GM18951 (cell line): Measurements from ENCODE around the gene GTF3A.
A peak's percentile ranks its signal among the peaks of the same experiment; 100 is the strongest.

Source experiments
- POLR2A ChIP-seq: IDR thresholded peaks from 4 replicates; pipeline ENCODE4 v1.6.1; 2011; ENCODE audit warnings: mild to moderate bottlenecking; ENCODE audit not compliant: insufficient read length, insufficient read depth; ENCODE audit errors: extremely low read depth
- in situ Hi-C: fragments of 300-500 bp; cut with MboI; formaldehyde crosslinking; loops from one replicate; pipeline ENCODE4 v1.12.0; 2022; ENCODE audit warnings: low sequenced_read_pairs, mixed read lengths, inconsistent platforms; ENCODE audit not compliant: unreplicated experiment

The GTF3A gene

DNA sequence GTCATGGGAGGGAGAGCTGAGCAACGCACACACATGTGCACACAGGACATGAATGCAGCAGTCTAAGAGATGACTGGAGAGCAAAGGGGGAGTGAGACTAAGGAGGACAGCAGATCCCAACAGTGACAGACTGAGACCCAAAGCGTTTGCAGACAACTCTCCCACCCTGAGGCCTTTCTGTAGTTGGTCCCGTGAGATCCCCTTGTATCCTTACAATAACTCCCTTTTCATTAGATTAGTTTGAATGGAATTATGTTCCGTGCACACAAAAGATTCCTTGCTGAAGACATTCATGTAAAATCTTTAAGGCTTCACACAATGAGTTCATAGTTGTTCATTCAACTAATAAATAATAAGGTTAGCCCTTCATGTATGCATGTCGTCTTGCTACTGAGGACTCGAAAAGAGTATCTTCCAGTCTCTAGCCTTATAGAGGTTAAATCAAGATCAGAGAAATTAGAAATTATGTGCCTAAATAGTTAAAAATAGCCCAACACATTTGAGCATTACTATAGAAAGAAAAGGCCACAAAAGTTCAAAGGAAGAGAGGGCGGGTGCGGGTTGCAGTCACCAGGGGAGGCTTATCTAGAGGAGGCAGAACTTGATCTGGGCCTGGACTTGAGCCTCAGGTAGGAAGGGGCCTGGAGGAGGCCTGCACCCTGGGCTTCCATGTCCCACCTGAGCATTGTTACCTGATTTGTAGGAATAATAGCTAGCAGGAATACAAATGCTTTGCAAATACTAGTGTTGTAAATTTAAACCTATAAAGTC is 3.1 kb upstream of the GTF3A start:
- in situ Hi-C loops: no loop called here
- TF ChIP-seq POLR2A: no peak

DNA sequence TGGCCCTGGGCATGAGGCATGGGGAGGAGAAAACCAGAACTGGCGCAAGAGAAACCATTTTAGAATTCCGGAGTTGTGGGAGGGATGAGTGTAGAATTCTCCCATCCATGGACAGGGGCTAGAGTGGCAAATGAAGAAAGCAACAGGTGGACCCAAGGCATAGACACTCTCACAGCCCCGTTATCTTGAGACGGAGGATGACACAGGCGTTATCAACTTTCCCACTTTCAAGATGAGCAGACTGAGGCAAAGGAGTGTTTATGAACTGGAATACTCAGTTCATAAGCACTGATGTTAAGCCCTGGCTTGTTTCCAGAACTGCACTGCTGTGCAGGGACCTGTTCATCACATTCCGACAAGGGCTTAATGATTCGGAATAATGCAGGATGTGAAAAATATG is 1.1 kb upstream of the GTF3A start:
- in situ Hi-C loops: no loop called here
- no peak for TF ChIP-seq POLR2A

DNA sequence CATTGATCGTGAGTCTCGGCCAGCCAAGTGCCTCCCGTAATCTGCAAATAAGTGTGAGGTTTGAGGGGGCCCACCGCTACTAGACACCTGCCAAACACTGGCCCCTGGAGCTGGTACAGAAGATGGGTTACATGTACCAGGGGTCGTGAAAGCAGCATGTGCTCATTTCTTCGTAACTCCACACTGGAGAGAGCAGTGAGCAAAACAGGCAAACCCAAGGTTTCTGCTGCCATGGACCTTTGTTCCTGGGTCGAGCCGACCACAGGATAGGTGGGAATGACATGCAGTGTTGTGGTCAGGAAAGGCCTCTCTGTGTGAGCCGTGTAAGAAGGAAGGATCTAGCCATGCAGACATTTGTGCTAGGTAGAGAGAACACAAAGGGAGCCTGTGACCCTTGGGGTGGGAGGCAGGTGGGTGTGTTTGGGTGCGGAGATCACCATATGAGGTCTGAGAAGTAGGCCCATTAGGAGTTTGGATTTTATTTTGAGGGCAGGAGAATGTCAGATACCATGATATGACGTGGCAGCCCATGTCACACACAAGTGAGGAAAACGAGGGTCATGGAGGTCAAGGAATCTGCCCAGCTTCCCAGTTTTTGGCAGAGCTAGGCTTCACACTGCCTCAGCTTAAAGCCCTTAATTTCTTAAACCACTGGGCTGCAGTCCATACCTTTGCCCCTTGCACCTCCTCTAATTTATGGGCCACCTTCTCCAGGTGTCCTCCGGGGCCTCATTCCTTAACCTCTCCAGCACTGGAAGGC is 919 bp downstream of the GTF3A start:
- in situ Hi-C loops: no loop called here
- peak; percentile 23 for TF ChIP-seq POLR2A

DNA sequence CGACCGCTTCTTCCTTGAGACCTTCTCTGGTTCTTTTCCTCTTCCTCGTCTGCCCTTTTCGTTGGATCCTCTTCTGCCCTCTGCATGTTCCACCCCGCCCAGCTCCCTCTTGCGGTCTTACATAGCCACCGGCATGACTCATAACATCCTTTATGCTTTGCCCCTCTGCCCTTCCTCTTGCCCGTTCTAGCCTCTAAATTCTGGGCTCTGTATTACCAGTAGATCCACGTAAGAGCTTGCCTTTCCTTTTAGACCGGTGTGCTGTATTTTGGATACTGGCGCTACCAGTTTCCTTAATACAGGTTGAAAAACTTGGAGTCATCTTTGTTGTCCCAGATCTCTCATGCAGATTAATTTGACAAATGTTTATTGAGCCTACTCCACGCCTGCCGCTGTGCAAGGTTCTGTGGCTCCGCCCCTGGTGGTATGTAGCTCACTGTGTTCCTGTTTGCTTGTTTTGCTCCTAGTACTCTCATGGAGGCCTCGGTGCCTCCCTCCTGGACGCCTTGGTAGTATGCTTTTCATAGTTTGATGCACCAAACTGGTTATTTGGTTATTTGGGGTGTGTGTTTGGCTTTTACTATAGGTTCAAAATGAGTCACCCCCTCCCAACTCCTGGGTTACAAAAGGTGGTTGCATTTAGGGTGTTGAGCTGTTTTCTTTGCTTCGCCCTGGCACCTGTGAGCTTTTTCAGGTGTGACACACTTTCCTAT is 1.7 kb downstream of the GTF3A start:
- TF ChIP-seq POLR2A: no peak
- in situ Hi-C loops: no loop called here

DNA sequence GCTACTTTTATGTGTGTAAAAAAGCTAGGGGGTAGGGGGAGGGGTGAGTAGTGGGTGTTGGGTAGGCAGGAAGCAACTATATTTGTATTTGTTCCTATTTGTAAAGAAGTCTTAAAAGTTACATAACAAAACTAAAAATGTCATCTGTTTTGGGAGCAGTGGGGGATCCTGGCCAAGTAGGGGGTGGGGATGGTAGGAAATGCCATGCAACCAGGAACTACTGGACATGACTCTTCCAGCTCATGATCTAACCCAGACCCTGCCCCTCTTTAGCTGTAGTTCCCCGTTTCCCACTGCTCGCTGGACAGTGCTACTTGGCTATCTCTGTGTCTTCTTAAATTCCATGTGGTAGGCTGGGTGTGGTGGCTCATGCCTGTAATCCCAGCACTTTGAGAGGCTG is 3.2 kb downstream of the GTF3A start:
- TF ChIP-seq POLR2A: no peak

DNA sequence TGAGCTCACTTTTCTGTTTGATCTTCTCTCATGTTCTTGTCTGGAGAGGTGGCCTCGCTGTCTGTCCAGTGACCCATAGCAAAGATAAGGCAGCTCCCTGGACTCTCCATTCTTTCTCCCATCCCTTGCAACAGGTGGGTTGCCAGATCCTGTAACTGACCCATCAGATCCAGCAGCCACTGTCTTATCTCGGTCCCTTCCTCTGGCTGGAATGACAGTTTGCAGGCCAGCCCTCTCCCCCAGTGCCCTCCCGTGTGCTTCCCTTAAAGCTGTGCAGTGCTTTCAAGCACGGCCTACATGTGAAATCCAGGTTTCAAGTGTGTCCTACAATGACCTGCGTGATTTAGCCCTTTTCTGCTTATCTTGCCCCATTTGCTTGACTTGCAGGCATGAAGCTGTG is 3.7 kb downstream of the GTF3A start:
- in situ Hi-C loops: no loop called here
- no peak for TF ChIP-seq POLR2A

More for the DNA sequence above, 3.2 kb downstream of the GTF3A start:
- in situ Hi-C loops: no loop called here

DNA sequence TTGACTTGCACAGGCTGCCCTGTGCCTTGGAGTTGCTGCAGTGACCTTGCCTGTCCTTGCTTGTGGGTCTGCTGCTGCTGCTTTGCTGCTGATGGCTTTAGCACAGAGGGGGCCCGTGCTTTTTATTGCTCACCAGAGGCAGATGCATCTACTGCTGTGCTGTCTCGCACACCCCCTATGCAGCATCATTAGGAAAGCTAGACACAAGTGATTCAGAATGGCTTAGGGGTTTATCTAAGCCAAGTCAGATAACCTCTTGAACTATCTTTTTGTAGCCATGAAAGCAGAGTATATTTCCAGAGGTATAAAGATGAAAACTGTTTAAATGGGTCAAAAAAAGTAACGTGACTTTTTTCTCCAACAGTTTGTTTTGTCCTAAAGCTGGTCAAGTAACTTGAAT is 7.8 kb downstream of the GTF3A start:
- in situ Hi-C loops: no loop called here
- no peak for TF ChIP-seq POLR2A

DNA sequence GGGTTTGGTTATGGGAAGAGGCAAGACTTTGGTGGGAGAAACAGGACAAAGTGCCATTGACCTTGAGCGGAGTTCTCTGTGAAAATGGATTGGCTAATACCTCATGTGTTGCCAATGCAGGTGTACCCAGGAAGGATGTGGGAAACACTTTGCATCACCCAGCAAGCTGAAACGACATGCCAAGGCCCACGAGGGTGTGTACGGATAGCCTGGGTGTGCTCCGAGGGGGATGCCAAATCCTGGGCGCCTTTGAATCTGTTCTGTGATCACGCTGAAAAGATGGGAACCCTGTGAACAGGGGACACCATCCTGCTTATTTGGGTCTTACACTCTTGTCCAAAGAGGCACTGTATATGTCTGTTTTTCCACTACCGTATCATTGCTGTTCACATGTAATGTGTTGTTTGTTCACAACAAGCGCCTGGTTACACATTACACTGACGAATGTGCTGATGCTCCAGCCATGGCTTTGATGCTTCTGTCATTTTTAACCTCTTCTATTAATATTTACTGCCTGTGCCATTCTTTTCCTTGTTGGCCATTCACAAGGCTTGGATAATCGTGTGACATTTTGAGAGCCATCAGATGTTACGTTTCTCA is 8.3 kb downstream of the GTF3A start:
- in situ Hi-C loops: no loop called here
- TF ChIP-seq POLR2A: no peak

DNA sequence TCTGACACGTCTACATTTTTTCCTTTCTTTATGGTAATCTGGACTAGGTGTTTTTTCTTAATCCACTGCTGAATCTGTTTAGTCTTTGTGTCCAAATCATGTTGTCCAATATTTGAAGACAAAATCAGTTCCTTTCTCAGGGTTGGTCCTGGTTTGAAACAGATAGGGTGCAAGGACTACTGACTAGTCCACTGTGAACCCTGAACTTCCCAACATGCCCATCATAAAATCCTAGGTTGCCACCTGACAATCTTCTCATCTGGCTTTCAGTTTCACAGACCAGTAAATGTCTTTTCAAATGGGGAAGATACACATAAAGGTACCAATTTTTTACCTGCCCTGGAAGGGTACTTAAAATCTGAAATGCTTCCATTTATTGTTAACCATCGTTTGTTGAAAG is 12.7 kb downstream of the GTF3A start:
- no peak for TF ChIP-seq POLR2A
- in situ Hi-C loops: no loop called here

DNA sequence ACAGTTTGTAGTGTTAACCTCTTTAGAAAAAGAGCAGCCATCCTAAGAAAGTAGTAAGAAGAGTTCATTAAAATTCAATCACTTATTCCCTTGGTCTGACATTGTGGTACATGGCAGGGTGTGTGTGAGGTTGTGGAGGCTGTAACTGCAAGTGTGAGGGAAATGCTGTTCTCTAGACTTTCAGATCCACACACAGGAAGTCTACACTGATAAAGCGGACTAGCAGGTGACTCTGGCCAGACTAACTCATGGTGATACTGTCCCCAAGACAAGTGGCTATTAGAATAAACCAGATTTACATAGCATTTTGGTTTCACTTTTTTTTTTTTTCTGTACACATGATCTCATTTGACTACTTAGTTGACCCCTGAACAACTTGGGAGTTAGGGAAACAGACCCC is 16.0 kb downstream of the GTF3A start:
- in situ Hi-C loops: no loop called here
- no peak for TF ChIP-seq POLR2A

DNA sequence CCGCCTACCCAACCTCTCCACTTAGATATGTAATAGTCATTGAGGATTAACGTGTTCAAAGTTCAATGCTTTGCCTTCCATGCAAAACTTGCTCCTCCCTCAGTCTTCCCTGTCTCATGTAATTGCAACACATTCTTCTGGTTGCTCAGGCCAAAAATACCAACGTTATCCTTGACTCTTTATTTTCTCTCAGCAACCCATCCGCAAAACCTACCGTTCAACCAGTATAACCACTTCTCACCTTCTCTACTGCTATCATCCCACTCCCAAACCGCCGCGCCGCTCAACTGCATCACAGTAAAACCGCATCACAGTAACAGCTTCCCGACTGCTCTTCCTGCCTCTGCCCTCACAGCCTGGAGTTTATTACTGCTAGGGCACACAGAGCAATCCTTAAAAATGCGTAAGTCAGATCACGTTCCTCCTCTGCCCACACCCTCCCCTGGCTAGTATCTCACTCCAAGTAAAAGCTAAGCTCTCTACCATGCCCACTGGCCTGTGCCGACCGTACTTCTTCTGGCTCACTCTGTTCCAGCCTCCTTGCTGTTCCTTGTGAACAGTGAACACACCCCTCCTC is 17.7 kb downstream of the GTF3A start:
- in situ Hi-C loops: no loop called here
- no peak for TF ChIP-seq POLR2A

DNA sequence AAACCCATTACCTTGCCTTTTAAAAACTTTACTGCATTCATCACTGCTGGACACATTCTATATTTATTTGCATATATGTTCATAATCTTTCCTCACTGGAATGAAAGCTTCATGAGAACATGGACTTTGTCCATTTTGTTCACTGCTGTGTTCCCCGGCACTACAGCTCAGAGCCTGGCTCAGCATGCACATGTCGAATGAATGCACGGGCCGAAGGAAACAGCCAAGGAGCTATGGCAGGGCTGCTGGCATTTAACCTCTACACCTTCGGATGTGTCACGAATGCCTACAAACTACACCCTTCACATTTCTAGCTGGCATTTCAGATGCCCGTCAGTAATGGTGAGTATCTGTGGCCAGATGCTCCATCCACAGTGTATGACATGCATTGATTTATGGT is 18.4 kb downstream of the GTF3A start:
- no peak for TF ChIP-seq POLR2A

More for the DNA sequence above, 18.4 kb downstream of the GTF3A start:
- in situ Hi-C loops: no loop called here
